Neural crest cell (in vitro differentiated cells): ENCODE results near the gene KIAA0825. TPM values are rescaled to one million over a fixed set of nuclear protein-coding genes. Genes with fewer than 3 reads are reported as not detected.
A peak's percentile ranks its signal among the peaks of the same experiment; 100 is the strongest.

Source experiments
- DNase-seq: peaks from one replicate; pipeline ENCODE4 v3.0.0; 2021; ENCODE audit warnings: low read depth, mixed read lengths, low spot score
- H3K27ac Mint-ChIP-seq: one replicate; pipeline ENCODE4 v1.8.0; 2021; ENCODE audit warnings: mild to moderate bottlenecking, mixed read lengths; ENCODE audit not compliant: unreplicated experiment
- H3K27me3 Mint-ChIP-seq: 2 replicates; pipeline ENCODE4 v1.8.0; 2021; ENCODE audit warnings: low read depth, mild to moderate bottlenecking, mixed read lengths
- H3K36me3 Mint-ChIP-seq: 2 replicates; pipeline ENCODE4 v1.8.0; 2021; ENCODE audit warnings: low read depth, mild to moderate bottlenecking, mixed read lengths
- H3K4me1 Mint-ChIP-seq: 2 replicates; pipeline ENCODE4 v1.8.0; 2021; ENCODE audit warnings: mixed read lengths
- H3K4me3 Mint-ChIP-seq: one replicate; pipeline ENCODE4 v1.8.0; 2021; ENCODE audit warnings: mild to moderate bottlenecking, mixed read lengths
- H3K9me3 Mint-ChIP-seq: 2 replicates; pipeline ENCODE4 v1.8.0; 2021; ENCODE audit warnings: mixed read lengths
- total RNA-seq: library from RNA; stranded (reverse); gene quantifications from 2 replicates; pipeline ENCODE4 v1.2.1, GENCODE V29; 2021
- TF ChIP-seq, protein P1 (sequence below): fragments of 200-600 bp; sonication (generic); conservative IDR thresholded peaks from 2 replicates; pipeline ENCODE4 v1.5.0; 2021; ENCODE audit warnings: antibody characterized with exemption, mild to moderate bottlenecking

Gene KIAA0825
- total RNA-seq, 1 donor from 2014 or later, result 3.5 TPM

DNA sequence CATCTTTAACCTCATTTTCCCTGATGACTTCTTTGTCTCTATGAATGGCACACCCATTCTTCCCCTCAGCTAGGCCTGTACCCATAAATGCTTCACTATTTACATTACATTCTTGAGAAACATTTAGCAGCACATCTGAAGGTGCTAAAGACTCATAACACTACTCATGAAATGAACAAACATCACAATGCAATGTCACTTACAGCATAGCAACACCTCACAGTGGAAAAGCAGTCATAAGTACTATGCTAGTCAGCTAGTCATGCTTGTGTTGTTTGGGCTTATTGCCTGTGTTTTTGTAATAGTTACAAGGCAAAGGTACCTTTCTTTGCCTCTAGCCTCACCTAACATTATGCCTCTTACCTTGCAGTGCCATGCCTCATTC lies 228.9 kb downstream of the KIAA0825 start:
- TF ChIP-seq, protein P1, sequence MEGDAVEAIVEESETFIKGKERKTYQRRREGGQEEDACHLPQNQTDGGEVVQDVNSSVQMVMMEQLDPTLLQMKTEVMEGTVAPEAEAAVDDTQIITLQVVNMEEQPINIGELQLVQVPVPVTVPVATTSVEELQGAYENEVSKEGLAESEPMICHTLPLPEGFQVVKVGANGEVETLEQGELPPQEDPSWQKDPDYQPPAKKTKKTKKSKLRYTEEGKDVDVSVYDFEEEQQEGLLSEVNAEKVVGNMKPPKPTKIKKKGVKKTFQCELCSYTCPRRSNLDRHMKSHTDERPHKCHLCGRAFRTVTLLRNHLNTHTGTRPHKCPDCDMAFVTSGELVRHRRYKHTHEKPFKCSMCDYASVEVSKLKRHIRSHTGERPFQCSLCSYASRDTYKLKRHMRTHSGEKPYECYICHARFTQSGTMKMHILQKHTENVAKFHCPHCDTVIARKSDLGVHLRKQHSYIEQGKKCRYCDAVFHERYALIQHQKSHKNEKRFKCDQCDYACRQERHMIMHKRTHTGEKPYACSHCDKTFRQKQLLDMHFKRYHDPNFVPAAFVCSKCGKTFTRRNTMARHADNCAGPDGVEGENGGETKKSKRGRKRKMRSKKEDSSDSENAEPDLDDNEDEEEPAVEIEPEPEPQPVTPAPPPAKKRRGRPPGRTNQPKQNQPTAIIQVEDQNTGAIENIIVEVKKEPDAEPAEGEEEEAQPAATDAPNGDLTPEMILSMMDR, result no peak
- no peak for DNase-seq
- Mint-ChIP-seq H3K4me3 (no peak overlapping the region), H3K27ac (no peak overlapping the region), H3K9me3 (no peaks in the 10 kb centered on the region), H3K27me3 (no peaks in the 10 kb centered on the region), H3K36me3 (no peaks in the 10 kb centered on the region), H3K4me1 (peaks cover 11% of the 10 kb centered on the region)

DNA sequence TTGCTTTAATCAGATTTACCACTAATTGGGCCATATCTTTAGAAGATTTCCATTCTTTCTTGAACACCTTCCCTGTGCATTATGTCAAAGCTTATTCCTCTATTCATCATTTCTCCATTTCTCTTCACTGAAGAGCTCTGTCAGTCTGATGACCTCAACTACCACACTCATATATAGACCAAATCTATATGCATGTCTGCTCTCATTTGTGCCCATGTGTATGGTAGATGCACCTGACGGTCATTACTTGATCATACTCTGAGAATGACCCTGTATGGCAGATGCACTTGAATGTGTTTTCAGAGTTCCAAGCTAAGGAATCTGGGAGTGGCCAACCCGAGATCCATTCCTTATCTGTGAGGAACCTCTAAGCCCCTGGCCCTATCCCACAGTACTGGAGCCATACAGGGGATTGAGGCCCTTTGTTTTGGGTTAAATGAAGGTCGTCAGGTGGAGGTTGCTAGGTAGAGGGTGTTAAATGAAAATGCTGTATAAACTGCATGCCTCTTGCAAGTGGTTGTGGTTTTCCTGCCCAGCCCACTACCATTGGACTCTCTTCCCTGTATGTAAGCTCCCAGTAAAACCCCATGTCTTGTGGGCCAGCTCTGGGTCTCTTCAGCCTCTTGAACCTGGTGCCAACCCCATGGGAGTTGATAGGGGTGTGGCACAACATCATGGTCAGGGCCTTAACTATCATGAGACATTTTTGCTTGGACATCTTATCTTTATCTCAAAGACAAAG lies 229.5 kb downstream of the KIAA0825 start:
- H3K27me3 Mint-ChIP-seq, result no peaks in the 10 kb centered on the region

DNA sequence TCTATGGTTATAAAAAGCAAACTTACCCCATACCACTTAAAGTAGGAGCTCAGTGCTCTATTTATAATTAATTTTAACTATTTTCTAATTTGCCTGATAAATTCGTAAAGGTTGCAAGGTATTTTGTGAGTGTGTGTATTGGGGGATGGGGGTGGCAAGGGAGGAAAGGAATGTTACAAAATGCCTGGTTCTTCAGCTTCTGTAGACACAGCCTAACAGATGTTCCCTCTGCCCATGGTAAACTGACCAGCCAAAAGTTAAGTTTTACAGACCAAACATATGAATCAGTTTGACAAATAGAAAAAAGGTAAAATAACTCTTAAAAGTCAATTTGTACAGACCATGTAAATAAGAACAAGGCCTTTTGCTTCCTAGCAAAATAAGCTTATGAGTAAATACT lies 232.6 kb downstream of the KIAA0825 start:
- Mint-ChIP-seq H3K36me3 (no peaks in the 10 kb centered on the region), H3K27ac (no peak overlapping the region), H3K27me3 (no peaks in the 10 kb centered on the region), H3K9me3 (no peaks in the 10 kb centered on the region), H3K4me3 (no peak overlapping the region), H3K4me1 (peaks cover 11% of the 10 kb centered on the region)
- DNase-seq, result no peak
- TF ChIP-seq, protein P1, result no peak

More for the DNA sequence above, 229.5 kb downstream of the KIAA0825 start:
- no peak overlapping the region for H3K27ac Mint-ChIP-seq
- H3K4me1 Mint-ChIP-seq, result peaks cover 11% of the 10 kb centered on the region
- H3K36me3 Mint-ChIP-seq, result no peaks in the 10 kb centered on the region
- TF ChIP-seq, protein P1, result no peak
- DNase-seq, result no peak
- H3K4me3 Mint-ChIP-seq, result no peak overlapping the region
- no peaks in the 10 kb centered on the region for H3K9me3 Mint-ChIP-seq

DNA sequence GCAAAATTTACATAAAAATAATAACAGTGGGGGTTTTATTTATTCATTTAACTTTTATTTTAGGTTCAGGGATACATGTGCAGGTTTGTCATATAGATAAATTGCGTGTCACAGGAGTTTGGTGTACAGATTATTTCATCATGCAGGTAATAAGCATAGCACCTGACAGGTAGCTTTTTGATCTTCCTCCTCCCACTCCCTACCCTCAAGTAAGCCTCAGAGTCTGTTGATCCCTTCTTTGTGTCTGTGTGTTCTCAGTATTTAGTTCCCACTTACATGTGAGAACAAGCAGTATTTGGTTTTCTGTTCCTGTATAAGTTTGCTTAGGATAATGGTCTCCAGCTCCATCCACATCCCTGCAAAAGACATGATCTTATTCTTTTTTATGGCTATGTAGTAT lies 240.3 kb downstream of the KIAA0825 start:
- no peaks in the 10 kb centered on the region for H3K4me1 Mint-ChIP-seq

DNA sequence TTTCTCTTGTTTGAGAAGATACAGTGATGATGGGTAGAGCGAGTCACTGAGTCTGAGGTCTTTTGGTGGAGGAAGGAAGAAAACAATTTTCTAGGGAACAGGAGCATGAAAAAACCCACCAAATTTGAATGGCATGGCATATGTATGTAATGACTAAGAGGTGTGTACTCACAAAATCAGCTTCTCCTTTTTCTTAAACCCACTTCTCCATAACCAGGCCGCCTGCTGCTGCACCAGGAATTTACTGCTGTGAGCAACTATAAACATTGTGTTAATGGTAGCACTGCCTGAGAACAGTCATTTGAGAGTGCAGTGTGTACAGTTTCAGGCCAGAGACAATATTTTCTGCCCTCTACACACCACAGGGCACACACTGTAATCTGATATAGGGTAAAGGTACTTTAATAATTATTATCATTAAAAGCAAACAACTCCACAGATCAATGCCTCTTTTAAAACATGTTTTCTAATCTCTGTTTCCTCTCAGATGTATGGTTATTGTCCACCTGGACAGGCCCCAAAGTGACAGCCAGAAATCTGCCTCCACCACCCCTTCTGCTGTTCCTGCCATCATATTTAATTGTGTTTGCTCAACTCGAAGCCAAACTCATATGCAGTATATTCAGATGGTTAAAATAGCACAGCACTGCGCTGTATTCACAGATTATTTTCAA lies 241.6 kb downstream of the KIAA0825 start:
- no peaks in the 10 kb centered on the region for H3K27me3 Mint-ChIP-seq
- TF ChIP-seq, protein P1, result no peak
- H3K4me1 Mint-ChIP-seq, result no peaks in the 10 kb centered on the region
- H3K27ac Mint-ChIP-seq, result peak overlapping the region; percentile 31
- no peaks in the 10 kb centered on the region for H3K9me3 Mint-ChIP-seq
- no peaks in the 10 kb centered on the region for H3K36me3 Mint-ChIP-seq
- H3K4me3 Mint-ChIP-seq, result no peak overlapping the region
- no peak for DNase-seq

More for the DNA sequence above, 240.3 kb downstream of the KIAA0825 start:
- H3K27ac Mint-ChIP-seq, result no peak overlapping the region
- DNase-seq, result no peak
- H3K27me3 Mint-ChIP-seq, result no peaks in the 10 kb centered on the region
- no peaks in the 10 kb centered on the region for H3K9me3 Mint-ChIP-seq
- H3K36me3 Mint-ChIP-seq, result no peaks in the 10 kb centered on the region
- TF ChIP-seq, protein P1, result no peak
- H3K4me3 Mint-ChIP-seq, result no peak overlapping the region
